ENCODE results near the gene SPR.
"Not testable (repeated sequence)": the region's sequence is repeated elsewhere in the genome, so short reads cannot be mapped to it uniquely, and the experiment has no call there.

Gene SPR

DNA sequence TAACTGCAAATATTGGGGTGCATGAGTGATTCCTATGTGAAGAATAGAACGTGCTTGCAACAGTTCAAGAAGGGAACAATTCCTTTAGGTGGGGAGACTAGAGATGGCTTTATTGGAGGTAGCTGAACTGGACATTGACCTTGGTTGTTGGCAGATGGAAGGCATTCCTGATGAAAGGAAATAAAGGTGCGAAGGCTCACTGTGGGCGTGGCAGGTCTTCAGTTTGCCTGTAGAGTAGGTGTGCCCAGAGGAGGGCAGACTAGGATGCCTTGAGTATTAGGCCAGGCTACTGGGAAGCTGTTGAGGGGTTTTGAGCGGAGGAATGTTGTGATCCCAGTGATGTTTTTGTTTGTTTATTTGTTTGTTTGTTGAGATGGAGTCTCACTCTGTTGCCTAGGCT is 2.8 kb downstream of the SPR start:
- no peak for DNase-seq

DNA sequence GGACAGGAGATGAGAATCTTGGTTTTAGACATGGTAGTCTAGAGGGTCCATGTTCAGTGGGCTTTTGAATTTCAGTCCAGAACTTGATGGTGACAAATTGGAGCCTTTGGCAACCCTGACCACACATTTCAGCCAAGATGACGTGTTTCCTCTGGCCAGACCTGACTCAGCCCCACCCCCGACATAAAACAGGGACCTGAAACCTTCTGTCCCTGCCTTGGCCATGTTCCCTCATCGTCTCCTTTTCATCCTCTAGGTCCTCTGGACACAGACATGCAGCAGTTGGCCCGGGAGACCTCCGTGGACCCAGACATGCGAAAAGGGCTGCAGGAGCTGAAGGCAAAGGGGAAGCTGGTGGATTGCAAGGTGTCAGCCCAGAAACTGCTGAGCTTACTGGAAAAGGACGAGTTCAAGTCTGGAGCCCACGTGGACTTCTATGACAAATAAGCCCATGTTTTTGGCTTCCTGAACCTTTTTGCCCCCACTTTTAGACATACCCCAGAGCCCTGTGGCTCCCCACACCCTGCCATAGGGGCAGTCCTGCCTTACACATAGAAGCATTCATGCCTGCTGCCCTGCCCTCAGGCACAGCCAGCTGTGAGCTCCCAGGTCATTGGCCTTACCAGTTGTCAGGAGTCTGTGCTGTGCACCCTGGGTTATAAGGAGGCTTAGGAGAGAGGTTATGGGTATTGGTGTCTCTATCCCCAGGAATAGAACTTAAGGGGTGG is 4.0 kb downstream of the SPR start:
- DNase-seq = no peak

DNA sequence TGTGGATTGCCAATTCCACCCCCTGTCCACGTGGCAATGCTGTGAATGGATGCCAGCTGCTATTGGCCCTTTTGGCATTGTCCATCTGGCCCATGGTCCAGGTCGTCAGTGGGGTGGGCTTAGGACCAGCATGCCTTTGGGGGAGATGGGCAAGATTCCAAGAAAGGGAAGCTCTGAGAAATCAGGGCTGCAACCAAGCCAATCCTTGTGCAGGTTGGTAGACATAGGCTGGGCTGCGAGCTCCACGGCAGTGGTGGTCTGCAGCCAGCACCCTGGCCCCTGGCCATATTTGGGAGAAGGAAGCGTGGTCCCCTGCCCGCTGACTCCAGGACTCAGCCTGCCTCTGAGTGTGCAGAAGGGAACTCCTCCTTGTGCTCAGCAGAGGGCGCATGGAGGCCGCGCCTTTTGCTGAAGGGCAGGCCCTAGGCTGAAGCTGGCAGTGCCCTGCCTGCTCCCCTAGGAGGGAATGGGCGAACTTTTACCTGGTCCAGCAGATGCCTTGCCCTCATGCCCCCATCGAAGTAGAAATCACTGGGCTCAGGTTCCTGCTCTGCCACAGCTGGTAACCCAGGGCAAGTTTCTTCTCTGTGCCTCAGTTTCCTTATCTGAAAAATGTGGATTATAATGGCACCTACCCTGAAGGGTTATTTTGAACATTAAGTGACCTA is 5.4 kb downstream of the SPR start:
- peak; percentile 75 for DNase-seq

- peak; percentile 73 for DNase-seq
Measured at GRCh38 chr2:72893594-72894319, 6.5 kb downstream of the SPR start.

GRCh38 chr2:72894514-72894913 is 7.3 kb downstream of the SPR start:
- DNase-seq = no peak

DNA sequence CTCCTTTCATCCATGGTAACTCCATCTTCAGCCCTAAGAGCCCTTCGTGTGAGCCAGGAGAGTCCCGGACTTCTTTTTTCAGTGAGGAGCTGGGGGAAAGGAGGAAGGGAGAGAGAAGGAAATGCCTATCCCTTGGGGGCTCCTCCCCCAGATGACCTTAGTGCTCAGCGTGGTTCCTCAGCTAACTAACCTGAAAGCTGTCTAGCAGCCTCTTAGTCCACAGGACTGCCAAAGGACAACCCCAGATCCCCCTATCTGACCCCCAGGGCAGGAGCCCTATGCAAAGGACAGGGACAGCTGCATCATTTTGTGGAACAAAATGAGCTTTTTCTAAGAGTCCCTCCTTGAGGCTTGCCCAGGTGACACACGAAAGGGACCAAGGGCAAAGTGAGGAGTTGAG is 7.9 kb downstream of the SPR start:
- no peak for DNase-seq

- DNase-seq = peak; percentile 50
Measured at GRCh38 chr2:72895759-72896281, 8.6 kb downstream of the SPR start.

- peak; percentile 29 for DNase-seq
Measured at GRCh38 chr2:72896446-72896845, 9.2 kb downstream of the SPR start.

DNA sequence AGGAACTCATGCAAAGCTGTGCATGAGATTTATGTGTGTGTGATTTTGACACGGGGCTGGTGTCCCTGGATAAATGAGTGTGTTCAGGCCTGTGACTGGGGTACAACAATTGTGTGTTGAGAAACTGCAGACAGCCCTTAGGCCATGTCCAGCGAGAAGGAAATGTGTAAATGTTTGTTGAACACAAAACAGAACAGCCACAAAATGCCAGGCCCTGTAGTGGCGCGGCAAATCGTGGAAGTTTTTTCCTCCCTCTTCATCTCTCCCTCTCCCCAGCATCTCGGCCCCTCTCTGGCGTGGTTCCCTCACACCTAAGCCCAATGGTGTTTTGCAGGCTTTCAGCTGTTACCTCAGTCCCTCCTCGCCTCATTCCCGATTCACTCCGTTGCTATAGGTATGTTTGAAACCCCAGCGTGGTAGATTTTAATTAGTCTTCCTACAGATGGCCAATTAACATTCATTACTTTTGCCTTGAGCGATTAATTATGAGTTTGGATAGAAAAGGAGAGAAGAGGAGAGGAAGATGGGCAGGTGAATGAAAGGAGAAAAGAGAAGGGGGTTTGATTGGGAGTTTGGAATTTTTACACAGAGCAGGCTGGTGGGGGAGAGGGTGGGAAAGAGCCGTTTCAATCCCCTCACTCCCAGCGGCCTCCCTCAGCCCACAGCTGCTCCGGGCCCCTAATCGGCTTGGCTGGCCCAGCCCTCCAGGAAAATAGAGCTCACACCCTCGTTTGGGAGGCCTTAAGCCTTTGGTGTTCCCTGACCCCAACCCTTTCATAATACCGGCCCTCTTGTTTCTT is 10.8 kb downstream of the SPR start:
- DNase-seq = no peak

GRCh38 chr2:72898585-72898906 is 11.3 kb downstream of the SPR start:
- no peak for DNase-seq

GRCh38 chr2:72900191-72900825 is 13.1 kb downstream of the SPR start:
- DNase-seq = no peak

DNA sequence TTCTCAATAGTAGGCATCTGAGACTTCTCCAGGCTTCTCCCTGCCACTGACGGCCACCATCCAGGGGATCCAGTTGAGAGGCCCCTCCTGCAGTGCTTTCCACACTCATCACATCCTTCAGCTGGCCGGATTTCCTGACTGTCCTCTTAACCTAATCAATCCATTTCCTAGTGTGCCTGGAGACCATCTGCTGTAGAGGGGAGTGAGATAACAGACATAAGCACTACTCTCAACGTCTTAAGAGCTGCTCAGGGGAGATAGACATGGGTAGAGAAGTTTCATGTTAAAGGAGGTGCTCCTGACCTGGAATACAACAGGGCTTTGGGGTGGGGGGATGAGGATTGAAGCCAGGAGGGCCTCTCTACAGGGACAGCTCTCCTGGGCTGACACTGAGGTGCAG is 14.2 kb downstream of the SPR start:
- DNase-seq = no peak

DNA sequence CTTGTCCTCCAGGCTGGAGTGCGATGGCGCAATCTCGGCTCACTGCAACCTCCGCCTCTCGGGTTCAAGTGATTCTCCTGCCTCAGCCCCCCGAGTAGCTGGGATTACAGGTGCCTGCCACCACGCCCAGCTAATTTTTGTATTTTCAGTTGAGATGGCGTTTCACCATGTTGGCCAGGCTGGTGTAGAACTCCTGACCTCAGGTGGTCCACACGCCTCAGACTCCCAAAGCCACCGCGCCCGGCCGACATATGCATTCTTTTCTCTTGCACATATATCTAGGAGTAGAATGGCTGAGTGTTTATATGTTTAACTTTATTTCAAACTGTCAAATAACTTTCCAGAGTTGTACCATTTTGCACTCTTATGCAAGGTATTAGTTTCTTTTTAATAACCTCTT is 20.2 kb downstream of the SPR start:
- DNase-seq = not testable (repeated sequence)

- no peak for DNase-seq
Measured at GRCh38 chr2:72908741-72909140, 21.5 kb downstream of the SPR start.

DNA sequence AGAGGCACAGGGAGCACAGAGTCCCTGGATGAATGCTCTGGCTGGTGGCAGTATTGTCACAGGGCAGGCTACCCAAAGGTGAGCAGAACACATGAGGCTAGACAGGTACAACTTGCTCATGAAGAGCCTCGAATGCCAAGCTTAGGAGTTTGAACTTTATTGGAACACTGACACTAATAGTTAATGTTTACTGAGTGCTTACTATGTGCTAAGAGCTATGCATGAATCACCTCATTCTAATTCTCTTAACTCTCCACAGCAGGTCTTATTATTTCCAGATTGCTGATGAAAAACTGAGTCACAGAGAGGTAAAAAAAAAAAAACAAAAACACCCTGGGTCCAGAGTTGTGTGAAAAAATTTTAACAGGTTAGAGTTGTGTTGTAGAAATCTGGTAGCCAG is 24.0 kb downstream of the SPR start:
- no peak for DNase-seq

DNA sequence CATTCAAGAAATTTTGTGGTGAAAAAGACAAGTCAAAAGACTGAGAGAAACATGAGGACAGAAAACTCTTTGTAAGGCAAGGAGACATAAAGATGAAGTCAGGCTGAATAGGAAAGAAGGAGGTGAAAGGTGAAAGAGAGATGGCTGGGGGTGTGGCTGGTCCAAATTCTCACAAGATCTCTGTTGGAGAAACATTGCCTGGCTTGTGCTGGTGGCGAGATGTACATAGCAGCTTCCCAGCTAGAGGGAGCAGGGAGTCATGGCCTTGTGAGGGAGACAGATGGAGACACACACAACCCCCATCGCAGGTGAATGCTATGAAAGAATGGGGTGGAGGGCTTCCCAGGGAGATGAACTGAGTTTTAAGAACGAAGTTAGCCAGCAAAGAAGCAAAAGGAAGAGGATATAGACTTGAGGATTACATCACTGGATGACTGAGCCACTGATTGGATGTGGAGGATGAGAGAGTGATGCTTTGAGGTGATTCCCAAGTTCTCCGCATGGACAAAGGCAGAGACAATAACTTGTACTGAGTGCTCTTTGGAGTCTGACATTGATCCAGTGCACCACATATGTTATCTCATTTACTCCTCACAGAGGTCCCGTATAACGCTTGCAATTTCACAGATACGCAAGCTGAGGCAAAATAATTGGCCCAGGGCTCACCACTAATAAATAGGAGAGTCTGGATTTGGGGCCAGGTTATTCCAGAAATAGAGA is 26.4 kb downstream of the SPR start:
- no peak for DNase-seq

GRCh38 chr2:72914206-72914559 is 27.0 kb downstream of the SPR start:
- DNase-seq = no peak

GRCh38 chr2:72914589-72915319 is 27.5 kb downstream of the SPR start:
- no peak for DNase-seq

- no peak for DNase-seq
Measured at GRCh38 chr2:72915320-72915906, 28.2 kb downstream of the SPR start.

GRCh38 chr2:72915907-72916742 is 28.9 kb downstream of the SPR start:
- DNase-seq = no peak

Data from fibroblast of skin of scalp (primary cell).